HG03095 (cell line): ENCODE data around the gene LINC01488.

Experiments used
- ATAC-seq: cut with Tn5 transposase; IDR thresholded peaks from one replicate; pipeline ENCODE4 v1.9.1; 2021; ENCODE audit warnings: moderate library complexity; ENCODE audit not compliant: unreplicated experiment

The LINC01488 gene

GRCh38 chr11:69541501-69542313, 60.2 kb downstream of the LINC01488 start:
- ATAC-seq = no peak

- ATAC-seq = no peak
Measured at GRCh38 chr11:69542314-69543168, 61.1 kb downstream of the LINC01488 start.
